NCI-H524 (cell line): ENCODE measurements around the gene ZNF598.
"Not testable (repeated sequence)": the region's sequence is repeated elsewhere in the genome, so short reads cannot be mapped to it uniquely, and the experiment has no call there.

Experiments used
- DNase-seq, 2 experiments: peaks; one replicate each; lab custom pipeline; 2025; lab: John Stamatoyannopoulos, UW

Gene ZNF598

GRCh38 chr16:1975432-1976215, 34.0 kb downstream of the ZNF598 start:
- no peak for DNase-seq

- no peak for DNase-seq
Observed at GRCh38 chr16:1974157-1975070, 35.2 kb downstream of the ZNF598 start.

GRCh38 chr16:1973461-1974156, 36.0 kb downstream of the ZNF598 start:
- no peak for DNase-seq

GRCh38 chr16:1972490-1972877, 37.1 kb downstream of the ZNF598 start:
- DNase-seq = no peak

- peak; percentile 86 to 92 for DNase-seq
Observed at GRCh38 chr16:1971796-1972489, 37.7 kb downstream of the ZNF598 start, which contains the start of gene TBL3. Gene TBL3 (plus strand): TSS chr16:1972053. CDS start chr16:1972165, 112 bp downstream.

- no peak for DNase-seq
Observed at GRCh38 chr16:1968146-1968953, 41.3 kb downstream of the ZNF598 start.

GRCh38 chr16:1966460-1966859, 43.2 kb downstream of the ZNF598 start, which contains the start of gene RNF151:
Gene RNF151 (plus strand): TSS chr16:1966856. CDS start chr16:1966882, 26 bp downstream.
- no peak for DNase-seq

- no peak for DNase-seq
Observed at GRCh38 chr16:1965396-1966001, 44.1 kb downstream of the ZNF598 start.

GRCh38 chr16:1964506-1965395, 44.9 kb downstream of the ZNF598 start, which contains the start of gene RPS2:
Gene RPS2 (minus strand): TSS chr16:1964826. CDS start chr16:1964625, 201 bp downstream.
- DNase-seq = peak; percentile 94 to 99

GRCh38 chr16:1963806-1964505, 45.7 kb downstream of the ZNF598 start:
- DNase-seq = peak in 1 of 2 experiments; percentile 73

GRCh38 chr16:1962161-1963153, 47.2 kb downstream of the ZNF598 start:
- not testable (repeated sequence) for DNase-seq

- no peak for DNase-seq
Observed at GRCh38 chr16:1961651-1962067, 48.0 kb downstream of the ZNF598 start.

GRCh38 chr16:1960665-1961630, 48.7 kb downstream of the ZNF598 start:
- peak; percentile 91 to 95 for DNase-seq

GRCh38 chr16:1959269-1960039, 50.2 kb downstream of the ZNF598 start, which contains the start of gene NDUFB10:
Gene NDUFB10 (plus strand): TSS chr16:1959538. CDS start chr16:1959625, 87 bp downstream.
- DNase-seq = peak; percentile 74 to 94

GRCh38 chr16:1958715-1959268, 50.8 kb downstream of the ZNF598 start:
- DNase-seq = no peak
